ENCODE measurements around the gene GABRB2.

Gene GABRB2

DNA sequence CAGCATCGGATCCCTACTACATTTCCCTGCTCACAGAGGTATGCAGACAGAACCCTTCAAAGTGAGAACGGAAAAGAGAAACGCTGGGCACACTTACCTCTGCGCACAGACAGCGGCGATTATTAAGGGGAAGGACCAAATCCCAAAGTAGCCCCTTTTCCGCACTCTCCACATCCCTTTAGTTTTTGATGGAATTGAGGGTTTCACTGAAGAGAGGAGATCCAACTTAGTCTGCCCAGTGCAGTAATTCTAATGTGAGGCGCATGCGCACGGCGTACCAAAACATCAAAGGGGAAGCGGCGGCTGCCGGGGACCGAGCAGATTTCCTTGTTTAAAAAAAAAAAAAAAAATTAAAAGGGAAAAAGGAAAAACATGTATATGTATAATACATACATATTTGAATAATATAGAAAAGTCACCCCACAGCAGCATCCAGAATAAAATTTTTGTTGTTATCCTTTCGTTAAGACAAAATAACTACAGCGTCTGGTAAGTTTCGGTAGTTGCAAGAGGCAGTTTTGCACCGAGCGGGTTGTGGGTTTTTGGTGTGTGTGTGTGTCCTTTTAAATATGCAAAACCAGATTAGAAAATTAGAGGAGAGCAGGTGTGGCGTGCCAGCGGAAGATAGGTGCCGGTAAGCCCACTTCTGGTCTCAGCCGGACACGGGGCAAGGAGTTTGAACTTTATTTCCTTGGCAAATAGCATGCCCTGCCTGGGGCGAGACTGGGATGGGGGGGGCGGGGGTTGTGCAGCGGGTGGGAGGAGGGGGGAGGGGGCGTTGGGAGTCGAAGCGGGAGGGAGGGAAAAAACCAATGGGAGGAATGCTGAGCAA, at the start of gene GABRB2:
TSS of gene GABRB2 (minus strand) at position 256 of the 832 bp plus-strand sequence. CDS start at position 174, 82 bp downstream.
- Mint-ChIP-seq H3K27me3 (peaks cover 51% of the 10 kb centered on the region), H3K36me3 (no peaks in the 10 kb centered on the region), H3K4me1 (ENCODE audit: low read depth) (peaks cover 17% of the 10 kb centered on the region), H3K9me3 (ENCODE audit: low read depth) (peaks cover 3% of the 10 kb centered on the region), H3K4me3 (peak within 1 kb of the TSS; percentile 86), H3K27ac (no peak within 1 kb of the TSS)

DNA sequence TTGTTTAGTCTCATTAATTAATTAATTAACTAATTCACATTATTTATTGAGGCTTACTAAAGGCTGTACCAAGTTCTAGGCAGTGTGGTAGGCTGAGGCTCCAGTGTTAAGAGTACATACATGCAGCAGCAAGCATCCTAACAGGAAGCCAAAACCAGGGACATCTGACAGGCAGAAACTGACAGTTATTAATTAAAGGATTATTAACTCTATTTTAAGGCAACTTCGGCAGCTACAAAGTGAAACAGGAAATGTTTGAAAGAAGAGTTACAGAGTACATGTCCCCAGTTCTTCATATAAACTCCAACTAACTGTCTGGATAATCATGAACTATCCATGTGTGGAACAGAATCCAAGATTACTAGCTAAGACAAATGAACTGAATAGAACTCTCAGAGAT, 39.3 kb upstream of the GABRB2 start:
- Mint-ChIP-seq H3K4me1 (ENCODE audit: low read depth) (no peaks in the 10 kb centered on the region), H3K36me3 (no peaks in the 10 kb centered on the region), H3K27ac (no peak overlapping the region), H3K4me3 (no peak overlapping the region), H3K9me3 (ENCODE audit: low read depth) (peaks cover 6% of the 10 kb centered on the region), H3K27me3 (no peaks in the 10 kb centered on the region)

DNA sequence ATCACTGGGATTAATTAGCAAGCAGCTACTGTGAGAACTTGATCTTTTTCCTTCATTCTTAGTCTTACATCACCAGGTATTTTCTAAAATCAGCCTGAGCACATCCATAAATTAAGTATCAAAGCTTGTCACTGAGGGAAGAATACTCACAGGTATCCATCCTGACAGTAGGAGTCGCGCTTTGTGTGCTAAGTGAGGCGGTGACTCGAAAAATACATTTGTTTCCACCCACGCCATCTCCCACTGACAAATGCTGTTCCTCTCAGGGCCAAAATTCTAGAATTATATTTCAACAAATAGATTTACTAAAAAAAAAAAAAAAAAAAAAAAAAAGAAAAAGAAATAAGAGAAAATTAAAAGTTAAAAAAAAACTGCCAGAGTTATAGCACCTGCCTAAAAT, 34.1 kb upstream of the GABRB2 start:
- Mint-ChIP-seq H3K36me3 (no peaks in the 10 kb centered on the region), H3K4me3 (no peak overlapping the region), H3K27ac (no peak overlapping the region), H3K4me1 (ENCODE audit: low read depth) (no peaks in the 10 kb centered on the region), H3K27me3 (no peaks in the 10 kb centered on the region), H3K9me3 (ENCODE audit: low read depth) (peaks cover 13% of the 10 kb centered on the region)

GRCh38 chr5:161572914-161573313, 26.4 kb upstream of the GABRB2 start:
- no peak overlapping the region for H3K4me3 Mint-ChIP-seq
- H3K9me3 Mint-ChIP-seq (ENCODE audit: low read depth): peaks cover 7% of the 10 kb centered on the region
- H3K27ac Mint-ChIP-seq: no peak overlapping the region
- H3K4me1 Mint-ChIP-seq (ENCODE audit: low read depth): no peaks in the 10 kb centered on the region
- H3K27me3 Mint-ChIP-seq: no peaks in the 10 kb centered on the region
- H3K36me3 Mint-ChIP-seq: no peaks in the 10 kb centered on the region

- H3K27ac Mint-ChIP-seq: no peak overlapping the region
- H3K27me3 Mint-ChIP-seq: no peaks in the 10 kb centered on the region
- no peaks in the 10 kb centered on the region for H3K9me3 Mint-ChIP-seq (ENCODE audit: low read depth)
- H3K4me3 Mint-ChIP-seq: no peak overlapping the region
- H3K4me1 Mint-ChIP-seq (ENCODE audit: low read depth): no peaks in the 10 kb centered on the region
- no peaks in the 10 kb centered on the region for H3K36me3 Mint-ChIP-seq
These were observed 19.6 kb upstream of the GABRB2 start for GRCh38 chr5:161566081-161566480.

- no peaks in the 10 kb centered on the region for H3K9me3 Mint-ChIP-seq (ENCODE audit: low read depth)
- no peaks in the 10 kb centered on the region for H3K36me3 Mint-ChIP-seq
- H3K27ac Mint-ChIP-seq: no peak overlapping the region
- no peaks in the 10 kb centered on the region for H3K27me3 Mint-ChIP-seq
- H3K4me1 Mint-ChIP-seq (ENCODE audit: low read depth): no peaks in the 10 kb centered on the region
- H3K4me3 Mint-ChIP-seq: no peak overlapping the region
These were observed 15.9 kb upstream of the GABRB2 start for GRCh38 chr5:161562446-161562845.

- Mint-ChIP-seq H3K4me3 (no peak overlapping the region), H3K4me1 (ENCODE audit: low read depth) (peaks cover 17% of the 10 kb centered on the region), H3K27me3 (peaks cover 44% of the 10 kb centered on the region), H3K9me3 (ENCODE audit: low read depth) (peaks cover 5% of the 10 kb centered on the region), H3K27ac (no peak overlapping the region), H3K36me3 (no peaks in the 10 kb centered on the region)
These were observed 2.6 kb upstream of the GABRB2 start for GRCh38 chr5:161549106-161549505.

DNA sequence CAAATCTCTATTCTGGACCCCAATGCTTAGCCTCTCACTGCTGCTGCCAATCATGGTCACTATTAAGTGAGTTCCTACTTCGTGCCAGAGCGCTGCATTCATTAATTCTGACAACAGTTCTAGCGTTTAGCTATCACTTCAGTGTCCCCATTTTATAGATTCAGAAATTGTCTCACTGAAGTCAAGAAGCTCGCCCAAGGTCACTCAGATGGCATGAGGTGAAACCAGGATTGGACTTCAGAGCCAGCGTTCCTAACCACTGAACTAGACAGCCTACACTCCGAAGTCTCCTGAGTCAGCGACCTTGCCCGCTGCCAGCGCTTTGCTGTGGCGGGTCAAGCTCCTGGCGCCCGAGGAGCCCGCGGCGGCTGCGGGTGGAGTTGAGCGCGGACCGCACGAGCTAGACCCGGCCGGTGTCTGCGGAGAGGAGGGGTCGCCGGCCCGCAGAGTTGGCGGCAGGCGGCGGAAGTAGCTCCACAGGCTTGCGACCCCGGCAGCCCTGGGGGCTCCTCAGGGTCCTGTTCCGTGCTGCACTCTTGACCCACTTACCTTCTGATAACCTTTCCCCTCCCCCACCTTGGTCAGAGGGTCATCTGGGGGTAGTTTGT, 2.1 kb upstream of the GABRB2 start:
- peaks cover 17% of the 10 kb centered on the region for H3K4me1 Mint-ChIP-seq (ENCODE audit: low read depth)
- H3K9me3 Mint-ChIP-seq (ENCODE audit: low read depth): no peaks in the 10 kb centered on the region
- H3K27ac Mint-ChIP-seq: no peak overlapping the region
- H3K36me3 Mint-ChIP-seq: no peaks in the 10 kb centered on the region
- H3K27me3 Mint-ChIP-seq: peaks cover 44% of the 10 kb centered on the region
- peak overlapping the region; percentile 47 for H3K4me3 Mint-ChIP-seq

- peaks cover 47% of the 10 kb centered on the region for H3K27me3 Mint-ChIP-seq
- H3K27ac Mint-ChIP-seq: no peak overlapping the region
- peaks cover 3% of the 10 kb centered on the region for H3K9me3 Mint-ChIP-seq (ENCODE audit: low read depth)
- H3K4me1 Mint-ChIP-seq (ENCODE audit: low read depth): peaks cover 17% of the 10 kb centered on the region
- H3K4me3 Mint-ChIP-seq: peak overlapping the region; percentile 66
- H3K36me3 Mint-ChIP-seq: no peaks in the 10 kb centered on the region
These were observed 1.4 kb upstream of the GABRB2 start for GRCh38 chr5:161547738-161548486.

DNA sequence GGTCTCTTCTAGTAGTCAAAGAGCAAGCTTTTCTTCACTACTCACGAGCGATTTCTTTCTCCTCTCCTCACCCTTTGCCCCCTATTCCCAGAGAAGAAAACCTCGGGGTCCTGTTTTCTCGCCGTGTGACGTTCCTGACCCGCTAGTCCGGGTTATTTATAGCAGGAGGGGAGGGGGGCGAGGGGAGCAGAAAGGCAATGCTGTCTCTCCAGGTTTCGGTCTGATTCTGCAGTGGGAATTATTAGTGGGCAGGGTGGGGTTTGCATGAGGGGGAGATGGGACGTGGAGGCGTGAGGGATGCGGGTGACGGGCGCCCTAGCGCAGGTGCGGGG, 847 bp upstream of the GABRB2 start:
- Mint-ChIP-seq H3K4me1 (ENCODE audit: low read depth) (peaks cover 17% of the 10 kb centered on the region), H3K27me3 (peaks cover 47% of the 10 kb centered on the region), H3K36me3 (no peaks in the 10 kb centered on the region), H3K27ac (no peak overlapping the region), H3K9me3 (ENCODE audit: low read depth) (peaks cover 3% of the 10 kb centered on the region), H3K4me3 (peak overlapping the region; percentile 66)

GRCh38 chr5:161546095-161546469, 443 bp downstream of the GABRB2 start:
- H3K36me3 Mint-ChIP-seq: no peaks in the 10 kb centered on the region
- H3K4me3 Mint-ChIP-seq: peak overlapping the region; percentile 86
- H3K9me3 Mint-ChIP-seq (ENCODE audit: low read depth): peaks cover 3% of the 10 kb centered on the region
- H3K27ac Mint-ChIP-seq: no peak overlapping the region
- peaks cover 17% of the 10 kb centered on the region for H3K4me1 Mint-ChIP-seq (ENCODE audit: low read depth)
- peaks cover 49% of the 10 kb centered on the region for H3K27me3 Mint-ChIP-seq

GRCh38 chr5:161545344-161546094, 1.0 kb downstream of the GABRB2 start:
- H3K27me3 Mint-ChIP-seq: peaks cover 45% of the 10 kb centered on the region
- H3K4me1 Mint-ChIP-seq (ENCODE audit: low read depth): peaks cover 17% of the 10 kb centered on the region
- H3K36me3 Mint-ChIP-seq: no peaks in the 10 kb centered on the region
- H3K4me3 Mint-ChIP-seq: no peak overlapping the region
- H3K9me3 Mint-ChIP-seq (ENCODE audit: low read depth): peaks cover 3% of the 10 kb centered on the region
- H3K27ac Mint-ChIP-seq: no peak overlapping the region

DNA sequence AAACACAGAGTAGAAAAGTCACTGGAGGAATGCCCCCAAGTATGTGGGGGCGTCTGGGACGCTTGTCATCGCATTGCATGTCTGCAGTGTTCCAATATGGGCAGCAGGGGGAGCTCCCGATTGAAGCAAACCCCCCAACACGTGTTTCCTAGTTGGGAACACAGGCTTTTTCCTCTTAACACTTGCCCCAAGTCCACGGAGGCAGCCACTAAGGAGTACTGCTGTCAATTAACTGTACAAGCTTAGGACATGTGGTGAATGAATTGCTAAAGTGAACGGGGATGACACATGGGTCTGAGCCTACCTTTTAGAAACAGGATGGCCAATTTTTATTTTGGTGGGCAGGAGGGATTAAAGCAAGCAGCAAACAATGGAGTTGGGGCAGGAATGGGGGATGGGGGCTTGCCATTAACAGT, 2.2 kb downstream of the GABRB2 start:
- H3K9me3 Mint-ChIP-seq (ENCODE audit: low read depth): peaks cover 3% of the 10 kb centered on the region
- no peak overlapping the region for H3K27ac Mint-ChIP-seq
- H3K27me3 Mint-ChIP-seq: peaks cover 40% of the 10 kb centered on the region
- H3K4me1 Mint-ChIP-seq (ENCODE audit: low read depth): peaks cover 17% of the 10 kb centered on the region
- H3K36me3 Mint-ChIP-seq: no peaks in the 10 kb centered on the region
- H3K4me3 Mint-ChIP-seq: no peak overlapping the region

DNA sequence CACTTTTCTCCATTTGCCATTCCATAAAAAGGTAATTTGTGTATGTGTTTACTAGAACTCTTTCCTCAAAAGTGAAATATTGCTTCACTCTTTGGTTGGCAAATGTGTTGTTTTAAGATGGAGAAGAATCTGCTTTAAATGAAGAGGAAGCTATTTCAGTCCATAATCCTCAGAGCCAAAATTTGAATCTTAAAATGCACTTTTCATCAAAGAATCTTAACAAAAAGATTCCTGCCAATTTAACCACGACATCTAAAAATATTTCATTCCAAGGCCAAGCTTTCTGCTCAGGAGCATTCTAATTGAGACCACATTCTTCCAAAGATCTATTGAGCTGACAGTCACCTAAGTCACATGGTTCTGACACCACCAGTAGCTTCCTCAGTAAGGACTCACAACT, 7.5 kb downstream of the GABRB2 start:
- H3K27me3 Mint-ChIP-seq: peaks cover 12% of the 10 kb centered on the region
- no peaks in the 10 kb centered on the region for H3K4me1 Mint-ChIP-seq (ENCODE audit: low read depth)
- no peaks in the 10 kb centered on the region for H3K36me3 Mint-ChIP-seq
- no peak overlapping the region for H3K4me3 Mint-ChIP-seq
- H3K9me3 Mint-ChIP-seq (ENCODE audit: low read depth): peaks cover 7% of the 10 kb centered on the region
- no peak overlapping the region for H3K27ac Mint-ChIP-seq

DNA sequence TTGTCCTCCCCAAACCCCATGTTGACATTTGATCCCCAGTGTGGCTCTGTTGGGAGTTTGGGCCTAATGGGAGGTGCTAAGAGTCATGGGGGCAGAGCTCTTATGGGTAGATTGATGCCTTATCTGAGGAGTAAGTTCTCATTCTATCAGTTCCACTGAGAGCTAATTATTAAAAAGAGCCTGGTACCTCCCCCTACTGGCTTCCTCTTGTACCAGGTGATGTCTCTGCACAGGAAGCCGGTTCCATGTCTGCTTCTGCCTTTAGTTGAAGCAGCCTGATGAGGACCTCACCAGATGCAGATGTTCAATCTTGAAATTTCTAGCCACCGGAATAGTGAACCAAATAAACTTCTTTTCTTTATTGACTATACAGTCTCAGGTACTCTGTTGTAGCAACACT, 10.8 kb downstream of the GABRB2 start:
- no peaks in the 10 kb centered on the region for H3K36me3 Mint-ChIP-seq
- no peaks in the 10 kb centered on the region for H3K4me1 Mint-ChIP-seq (ENCODE audit: low read depth)
- no peak overlapping the region for H3K27ac Mint-ChIP-seq
- peaks cover 4% of the 10 kb centered on the region for H3K9me3 Mint-ChIP-seq (ENCODE audit: low read depth)
- H3K27me3 Mint-ChIP-seq: peaks cover 4% of the 10 kb centered on the region
- no peak overlapping the region for H3K4me3 Mint-ChIP-seq
